Measurements from ENCODE around the gene LYAR. TPM values are rescaled to one million over a fixed set of nuclear protein-coding genes. Genes with fewer than 3 reads are reported as not detected.

The LYAR gene
- total and polyA plus RNA-seq, 2 of the 13 experiments (the other 11 are each of a cell fraction or from before 2014, with no cell fraction given): 7.8 to 94.2 TPM

- TF ChIP-seq DNMT1 (CRISPR knock-in tag; IDR thresholded peaks at IDR 0.05) (no peak), ZNF230 (CRISPR knock-in tag; IDR thresholded peaks at IDR 0.05) (no peak), GLMP (CRISPR knock-in tag; IDR thresholded peaks at IDR 0.05; ENCODE audit: borderline replicate concordance) (no peak), RFXAP (CRISPR knock-in tag; IDR thresholded peaks at IDR 0.05; ENCODE audit: borderline replicate concordance) (no peak), MYC (CRISPR knock-in tag; IDR thresholded peaks at IDR 0.05; ENCODE audit: borderline replicate concordance) (no peak), ZNF260 (CRISPR knock-in tag; IDR thresholded peaks at IDR 0.05; ENCODE audit: borderline replicate concordance, low read depth) (no peak), CREB1 (IDR thresholded peaks at IDR 0.05) (no peak), CREB1 (CRISPR knock-in tag; IDR thresholded peaks at IDR 0.05) (no peak), MXD4 (CRISPR knock-in tag; IDR thresholded peaks at IDR 0.05) (no peak), TCF7L2 (IDR thresholded peaks at IDR 0.05; ENCODE audit: low read depth, low read length) (no peak), BRD4 (CRISPR knock-in tag; IDR thresholded peaks at IDR 0.05) (no peak), ZBTB7A (CRISPR knock-in tag; IDR thresholded peaks at IDR 0.05) (no peak), NFIB (CRISPR knock-in tag; IDR thresholded peaks at IDR 0.05; ENCODE audit: borderline replicate concordance) (no peak), ZNF264 (CRISPR knock-in tag; IDR thresholded peaks at IDR 0.05) (no peak)
- TF ChIP-seq, protein P1, sequence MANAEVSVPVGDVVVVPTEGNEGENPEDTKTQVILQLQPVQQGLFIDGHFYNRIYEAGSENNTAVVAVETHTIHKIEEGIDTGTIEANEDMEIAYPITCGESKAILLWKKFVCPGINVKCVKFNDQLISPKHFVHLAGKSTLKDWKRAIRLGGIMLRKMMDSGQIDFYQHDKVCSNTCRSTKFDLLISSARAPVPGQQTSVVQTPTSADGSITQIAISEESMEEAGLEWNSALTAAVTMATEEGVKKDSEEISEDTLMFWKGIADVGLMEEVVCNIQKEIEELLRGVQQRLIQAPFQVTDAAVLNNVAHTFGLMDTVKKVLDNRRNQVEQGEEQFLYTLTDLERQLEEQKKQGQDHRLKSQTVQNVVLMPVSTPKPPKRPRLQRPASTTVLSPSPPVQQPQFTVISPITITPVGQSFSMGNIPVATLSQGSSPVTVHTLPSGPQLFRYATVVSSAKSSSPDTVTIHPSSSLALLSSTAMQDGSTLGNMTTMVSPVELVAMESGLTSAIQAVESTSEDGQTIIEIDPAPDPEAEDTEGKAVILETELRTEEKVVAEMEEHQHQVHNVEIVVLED (CRISPR knock-in tag; IDR thresholded peaks at IDR 0.05; ENCODE audit: borderline replicate concordance): 0 out of 2 replicates have a peak, but pooled peaks have one; percentile 11
- TF ChIP-seq, protein P2, sequence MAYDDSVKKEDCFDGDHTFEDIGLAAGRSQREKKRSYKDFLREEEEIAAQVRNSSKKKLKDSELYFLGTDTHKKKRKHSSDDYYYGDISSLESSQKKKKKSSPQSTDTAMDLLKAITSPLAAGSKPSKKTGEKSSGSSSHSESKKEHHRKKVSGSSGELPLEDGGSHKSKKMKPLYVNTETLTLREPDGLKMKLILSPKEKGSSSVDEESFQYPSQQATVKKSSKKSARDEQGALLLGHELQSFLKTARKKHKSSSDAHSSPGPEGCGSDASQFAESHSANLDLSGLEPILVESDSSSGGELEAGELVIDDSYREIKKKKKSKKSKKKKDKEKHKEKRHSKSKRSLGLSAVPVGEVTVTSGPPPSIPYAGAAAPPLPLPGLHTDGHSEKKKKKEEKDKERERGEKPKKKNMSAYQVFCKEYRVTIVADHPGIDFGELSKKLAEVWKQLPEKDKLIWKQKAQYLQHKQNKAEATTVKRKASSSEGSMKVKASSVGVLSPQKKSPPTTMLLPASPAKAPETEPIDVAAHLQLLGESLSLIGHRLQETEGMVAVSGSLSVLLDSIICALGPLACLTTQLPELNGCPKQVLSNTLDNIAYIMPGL (CRISPR knock-in tag; IDR thresholded peaks at IDR 0.05; ENCODE audit: borderline replicate concordance in 1 of 2, low read depth in 1 of 2): 0 out of 4 replicates have a peak, but pooled peaks of 1 of the 2 experiments have one; percentile 32
- TF ChIP-seq, protein P3, sequence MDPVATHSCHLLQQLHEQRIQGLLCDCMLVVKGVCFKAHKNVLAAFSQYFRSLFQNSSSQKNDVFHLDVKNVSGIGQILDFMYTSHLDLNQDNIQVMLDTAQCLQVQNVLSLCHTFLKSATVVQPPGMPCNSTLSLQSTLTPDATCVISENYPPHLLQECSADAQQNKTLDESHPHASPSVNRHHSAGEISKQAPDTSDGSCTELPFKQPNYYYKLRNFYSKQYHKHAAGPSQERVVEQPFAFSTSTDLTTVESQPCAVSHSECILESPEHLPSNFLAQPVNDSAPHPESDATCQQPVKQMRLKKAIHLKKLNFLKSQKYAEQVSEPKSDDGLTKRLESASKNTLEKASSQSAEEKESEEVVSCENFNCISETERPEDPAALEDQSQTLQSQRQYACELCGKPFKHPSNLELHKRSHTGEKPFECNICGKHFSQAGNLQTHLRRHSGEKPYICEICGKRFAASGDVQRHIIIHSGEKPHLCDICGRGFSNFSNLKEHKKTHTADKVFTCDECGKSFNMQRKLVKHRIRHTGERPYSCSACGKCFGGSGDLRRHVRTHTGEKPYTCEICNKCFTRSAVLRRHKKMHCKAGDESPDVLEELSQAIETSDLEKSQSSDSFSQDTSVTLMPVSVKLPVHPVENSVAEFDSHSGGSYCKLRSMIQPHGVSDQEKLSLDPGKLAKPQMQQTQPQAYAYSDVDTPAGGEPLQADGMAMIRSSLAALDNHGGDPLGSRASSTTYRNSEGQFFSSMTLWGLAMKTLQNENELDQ (CRISPR knock-in tag; IDR thresholded peaks at IDR 0.05; ENCODE audit: borderline replicate concordance): no peak
Measured at GRCh38 chr4:4260185-4260751, 29.7 kb downstream of the LYAR start (continued).

Data from HepG2 (cell line).